C4-2B (cell line): Measurements from ENCODE around the gene ARHGEF12.

Experiments
- CTCF ChIP-seq: fragments of 450-650 bp; conservative IDR thresholded peaks from 2 replicates; pipeline ENCODE4 v1.5.1; 2017; ENCODE audit warnings: mild to moderate bottlenecking
- ZFX ChIP-seq: fragments of 450-650 bp; IDR thresholded peaks from 2 replicates; pipeline ENCODE4 v1.6.1; 2017

- no peak for TF ChIP-seq CTCF
- no peak for TF ChIP-seq ZFX
Observed at GRCh38 chr11:120298461-120298860, 37.8 kb upstream of the ARHGEF12 start.
